ENCODE results near the gene RNASET2. TPM values are rescaled to one million over a fixed set of nuclear protein-coding genes. Genes with fewer than 3 reads are reported as not detected.

The RNASET2 gene
- polyA plus RNA-seq, 2 of the 4 experiments (the other 2 are of a cell fraction): 9.3 to 11.2 TPM

DNA sequence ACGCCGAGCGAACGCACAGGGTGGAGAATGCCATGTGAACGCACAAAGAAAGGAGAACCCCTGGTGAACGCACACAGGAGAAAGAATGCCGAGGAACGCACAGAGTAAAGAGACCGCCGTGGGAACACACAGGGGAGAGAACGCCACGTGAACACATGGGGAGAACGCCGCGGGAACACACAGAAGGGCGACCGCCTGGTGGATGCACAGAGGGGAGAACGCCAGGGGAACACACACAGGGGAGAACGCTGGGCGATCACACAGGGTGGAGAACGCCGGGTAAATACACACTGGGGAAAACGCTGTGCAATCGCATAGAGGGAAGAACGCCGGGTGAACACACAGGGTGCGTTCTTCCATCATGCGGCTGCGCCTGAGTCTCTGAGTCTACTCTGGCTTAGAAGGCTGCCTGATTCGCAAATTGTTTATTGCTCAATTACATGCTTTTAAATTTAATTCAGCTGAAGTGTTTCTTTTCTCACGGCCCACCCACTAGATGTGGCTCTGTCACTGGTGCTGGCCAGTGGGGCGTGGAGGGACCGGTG, 54.1 kb downstream of the RNASET2 start:
- 85% methylated on average over 30 of the region's 33 CpGs for WGBS (ENCODE audit: missing lambda C conversion rate)

DNA sequence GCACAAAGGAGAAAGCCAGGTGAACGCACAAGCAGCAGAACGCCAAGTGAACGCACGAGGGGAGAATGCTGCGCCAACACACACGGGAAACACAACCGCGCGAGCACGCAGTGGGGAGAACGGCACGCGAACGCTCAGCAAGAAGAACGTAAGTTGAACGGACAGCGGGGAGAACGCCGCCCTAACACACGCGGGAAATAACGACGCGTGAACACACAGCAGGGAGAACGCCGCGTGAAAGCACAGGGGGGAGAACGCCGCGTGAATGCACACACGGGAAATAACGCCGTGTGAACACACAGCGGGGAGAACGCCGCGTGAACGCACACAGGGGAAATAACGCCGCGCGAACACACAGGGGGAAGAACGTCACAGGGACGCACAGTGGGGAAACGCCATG, 54.7 kb downstream of the RNASET2 start:
- DNase-seq (ENCODE audit: low read depth in 1 of 2, low spot score in 1 of 2): no peak
- Histone ChIP-seq H3K4me2 (no peak overlapping the region), H3K9me3 (no peaks in the 10 kb centered on the region), H3K4me3 (no peak overlapping the region), H3K4me1 (no peaks in the 10 kb centered on the region), H3K27ac (no peak overlapping the region)
- no peak for TF ChIP-seq ZNF302 (CRISPR knock-in tag; IDR thresholded peaks at IDR 0.05)
- TF ChIP-seq, protein P1, sequence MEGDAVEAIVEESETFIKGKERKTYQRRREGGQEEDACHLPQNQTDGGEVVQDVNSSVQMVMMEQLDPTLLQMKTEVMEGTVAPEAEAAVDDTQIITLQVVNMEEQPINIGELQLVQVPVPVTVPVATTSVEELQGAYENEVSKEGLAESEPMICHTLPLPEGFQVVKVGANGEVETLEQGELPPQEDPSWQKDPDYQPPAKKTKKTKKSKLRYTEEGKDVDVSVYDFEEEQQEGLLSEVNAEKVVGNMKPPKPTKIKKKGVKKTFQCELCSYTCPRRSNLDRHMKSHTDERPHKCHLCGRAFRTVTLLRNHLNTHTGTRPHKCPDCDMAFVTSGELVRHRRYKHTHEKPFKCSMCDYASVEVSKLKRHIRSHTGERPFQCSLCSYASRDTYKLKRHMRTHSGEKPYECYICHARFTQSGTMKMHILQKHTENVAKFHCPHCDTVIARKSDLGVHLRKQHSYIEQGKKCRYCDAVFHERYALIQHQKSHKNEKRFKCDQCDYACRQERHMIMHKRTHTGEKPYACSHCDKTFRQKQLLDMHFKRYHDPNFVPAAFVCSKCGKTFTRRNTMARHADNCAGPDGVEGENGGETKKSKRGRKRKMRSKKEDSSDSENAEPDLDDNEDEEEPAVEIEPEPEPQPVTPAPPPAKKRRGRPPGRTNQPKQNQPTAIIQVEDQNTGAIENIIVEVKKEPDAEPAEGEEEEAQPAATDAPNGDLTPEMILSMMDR (IDR thresholded peaks at IDR 0.05): no peak
- ATAC-seq: no peak
- CTCF ChIA-PET: no interaction called here
- no peak for FAIRE-seq
- 86% methylated on average over 45 of the region's 45 CpGs for WGBS (ENCODE audit: missing lambda C conversion rate)
- POLR2A ChIA-PET: no interaction called here

More for the DNA sequence above, 54.1 kb downstream of the RNASET2 start:
- POLR2A ChIA-PET: no interaction called here
- CTCF ChIA-PET: no interaction called here
- no peak for TF ChIP-seq CBX8 (IDR thresholded peaks at IDR 0.05)
- TF ChIP-seq, protein P2, sequence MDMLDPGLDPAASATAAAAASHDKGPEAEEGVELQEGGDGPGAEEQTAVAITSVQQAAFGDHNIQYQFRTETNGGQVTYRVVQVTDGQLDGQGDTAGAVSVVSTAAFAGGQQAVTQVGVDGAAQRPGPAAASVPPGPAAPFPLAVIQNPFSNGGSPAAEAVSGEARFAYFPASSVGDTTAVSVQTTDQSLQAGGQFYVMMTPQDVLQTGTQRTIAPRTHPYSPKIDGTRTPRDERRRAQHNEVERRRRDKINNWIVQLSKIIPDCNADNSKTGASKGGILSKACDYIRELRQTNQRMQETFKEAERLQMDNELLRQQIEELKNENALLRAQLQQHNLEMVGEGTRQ (IDR thresholded peaks at IDR 0.05): no peak
- TF ChIP-seq, protein P1 (IDR thresholded peaks at IDR 0.05): no peak
- TF ChIP-seq ESRRA (IDR thresholded peaks at IDR 0.05; ENCODE audit: borderline replicate concordance, low read length): no peak
- no peak for TF ChIP-seq HOXB13 (CRISPR knock-in tag; IDR thresholded peaks at IDR 0.05; ENCODE audit: low read depth)
- no peak for TF ChIP-seq HOXA7 (CRISPR knock-in tag; IDR thresholded peaks at IDR 0.05)
- TF ChIP-seq RFX5 (IDR thresholded peaks at IDR 0.05): no peak
- TF ChIP-seq NFE2L2 (conservative IDR thresholded peaks at IDR 0.05; ENCODE audit: low read length): no peak
- TF ChIP-seq CHD2 (IDR thresholded peaks at IDR 0.05; ENCODE audit: low read length, partially characterized antibody): no peak
- TF ChIP-seq FOXS1 (CRISPR knock-in tag; IDR thresholded peaks at IDR 0.05): no peak
- TF ChIP-seq EHF (CRISPR knock-in tag; IDR thresholded peaks at IDR 0.05): no peak
- TF ChIP-seq, protein P3, sequence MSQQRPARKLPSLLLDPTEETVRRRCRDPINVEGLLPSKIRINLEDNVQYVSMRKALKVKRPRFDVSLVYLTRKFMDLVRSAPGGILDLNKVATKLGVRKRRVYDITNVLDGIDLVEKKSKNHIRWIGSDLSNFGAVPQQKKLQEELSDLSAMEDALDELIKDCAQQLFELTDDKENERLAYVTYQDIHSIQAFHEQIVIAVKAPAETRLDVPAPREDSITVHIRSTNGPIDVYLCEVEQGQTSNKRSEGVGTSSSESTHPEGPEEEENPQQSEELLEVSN (IDR thresholded peaks at IDR 0.05; ENCODE audit: borderline replicate concordance, low read depth): no peak
- ATAC-seq (peak in 1 of 2 experiments; percentile 26; a peak in 1 of 6 replicates), DNase-seq (ENCODE audit: low read depth in 1 of 2, low spot score in 1 of 2) (no peak), FAIRE-seq (no peak)
- H3K9me3 ChIP-seq: no peaks in the 10 kb centered on the region
- H3K4me2 ChIP-seq: no peak overlapping the region
- H3K4me1 ChIP-seq: no peaks in the 10 kb centered on the region
- H3K4me3 ChIP-seq: no peak overlapping the region
- no peak overlapping the region for H3K27ac ChIP-seq

DNA sequence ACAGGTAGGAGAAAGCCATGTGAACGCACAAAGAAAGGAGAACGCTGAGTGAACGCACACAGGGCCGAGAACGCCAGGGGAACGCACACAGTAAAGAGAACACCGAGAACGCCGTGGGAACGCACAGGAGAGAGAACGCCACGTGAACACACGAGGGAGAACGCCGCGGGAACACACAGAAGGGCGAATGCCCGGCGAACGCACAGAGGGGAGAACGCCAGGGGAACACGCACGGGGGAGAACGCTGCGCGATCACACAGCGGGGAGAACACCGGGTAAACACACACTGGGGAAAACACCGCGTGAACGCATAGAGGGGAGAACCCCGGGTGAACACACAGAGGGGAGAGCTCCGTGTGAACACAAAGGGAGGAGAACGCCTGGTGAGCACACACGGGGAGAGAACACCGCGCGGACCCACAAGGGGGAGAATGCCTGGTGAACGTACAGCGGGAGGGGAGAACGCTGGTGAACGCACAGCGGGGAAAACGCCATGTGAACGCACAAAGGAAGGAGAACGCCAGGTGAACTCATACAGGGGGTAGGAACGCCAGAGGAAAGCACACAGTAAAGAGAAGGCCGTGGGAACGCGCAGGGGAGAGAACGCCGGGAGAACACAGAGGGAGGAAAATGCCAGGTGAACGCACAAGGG, 55.3 kb downstream of the RNASET2 start:
- ATAC-seq: no peak
- H3K9me3 ChIP-seq: no peaks in the 10 kb centered on the region
- 75% methylated on average over 40 of the region's 53 CpGs for WGBS (ENCODE audit: missing lambda C conversion rate)
- ChIA-PET POLR2A (no interaction called here), CTCF (no interaction called here)
- H3K4me2 ChIP-seq: no peak overlapping the region
- H3K4me1 ChIP-seq: no peaks in the 10 kb centered on the region
- no peak overlapping the region for H3K27ac ChIP-seq
- H3K4me3 ChIP-seq: no peak overlapping the region
- DNase-seq (ENCODE audit: low read depth in 1 of 2, low spot score in 1 of 2): no peak
- no peak for FAIRE-seq
- TF ChIP-seq CEBPB (IDR thresholded peaks at IDR 0.05) (no peak), EHF (CRISPR knock-in tag; IDR thresholded peaks at IDR 0.05) (no peak), CBX8 (IDR thresholded peaks at IDR 0.05) (no peak), MYC (IDR thresholded peaks at IDR 0.05; ENCODE audit: borderline replicate concordance, low read length) (no peak), CHD4 (IDR thresholded peaks at IDR 0.05; ENCODE audit: borderline replicate concordance) (no peak), ZSCAN20 (CRISPR knock-in tag; IDR thresholded peaks at IDR 0.05) (no peak), CBX2 (IDR thresholded peaks at IDR 0.05; ENCODE audit: borderline replicate concordance, low read depth) (no peak), RNF2 (IDR thresholded peaks at IDR 0.05; ENCODE audit: borderline replicate concordance, low read depth) (no peak), MAFK (IDR thresholded peaks at IDR 0.05; ENCODE audit: partially characterized antibody) (no peak), MAZ (IDR thresholded peaks at IDR 0.05; ENCODE audit: borderline replicate concordance, low read depth, low read length) (no peak), JUNB (IDR thresholded peaks at IDR 0.05) (no peak), CHD2 (IDR thresholded peaks at IDR 0.05; ENCODE audit: low read length, partially characterized antibody) (no peak)
- TF ChIP-seq, protein P1 (IDR thresholded peaks at IDR 0.05): no peak
- TF ChIP-seq, protein P4, sequence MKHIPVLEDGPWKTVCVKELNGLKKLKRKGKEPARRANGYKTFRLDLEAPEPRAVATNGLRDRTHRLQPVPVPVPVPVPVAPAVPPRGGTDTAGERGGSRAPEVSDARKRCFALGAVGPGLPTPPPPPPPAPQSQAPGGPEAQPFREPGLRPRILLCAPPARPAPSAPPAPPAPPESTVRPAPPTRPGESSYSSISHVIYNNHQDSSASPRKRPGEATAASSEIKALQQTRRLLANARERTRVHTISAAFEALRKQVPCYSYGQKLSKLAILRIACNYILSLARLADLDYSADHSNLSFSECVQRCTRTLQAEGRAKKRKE (CRISPR knock-in tag; IDR thresholded peaks at IDR 0.05; ENCODE audit: low read depth): no peak

Measured in A549 (cell line).